SU-DHL-6 (cell line): ENCODE data around the gene SMURF2.

Experiments used
- H2AFZ ChIP-seq: fragments of 200-600 bp; sonication (generic); 2 replicates; pipeline ENCODE4 v1.6.1; 2014; ENCODE audit warnings: low read depth, mild to moderate bottlenecking, moderate library complexity, mixed read lengths, antibody characterized with exemption, low read length; ENCODE audit not compliant: severe bottlenecking
- H3F3A ChIP-seq: fragments of 200-600 bp; shearing (Covaris generic); 2 replicates; pipeline ENCODE4 v1.6.0; 2016; ENCODE audit warnings: antibody characterized with exemption, mild to moderate bottlenecking; ENCODE audit not compliant: insufficient read depth
- H3K27ac ChIP-seq: fragments of 200-600 bp; sonication (generic); 2 replicates; pipeline ENCODE4 v1.5.1; 2016; ENCODE audit warnings: low read depth, mild to moderate bottlenecking, low read length, moderate library complexity, mixed read lengths
- H3K27me3 ChIP-seq: fragments of 200-600 bp; sonication (generic), shearing (Covaris generic); 2 replicates; pipeline ENCODE4 v1.6.0; 2014; ENCODE audit warnings: mild to moderate bottlenecking, low read length
- H3K36me3 ChIP-seq: fragments of 200-600 bp; sonication (generic); 2 replicates; pipeline ENCODE4 v1.6.1; 2014; ENCODE audit warnings: mild to moderate bottlenecking, low read length, mixed read lengths
- H3K4me2 ChIP-seq: fragments of 300-600, 200-600 bp; shearing (Covaris generic), sonication (generic); 2 replicates; pipeline ENCODE4 v1.6.0; 2014; ENCODE audit warnings: low read length, low read depth, mild to moderate bottlenecking; ENCODE audit not compliant: poor library complexity, severe bottlenecking
- H3K4me3 ChIP-seq: fragments of 200-600 bp; sonication (generic); 2 replicates; pipeline ENCODE4 v1.5.1; 2014; ENCODE audit warnings: antibody characterized with exemption, low read length, mild to moderate bottlenecking, mixed read lengths; ENCODE audit not compliant: insufficient read depth, poor library complexity, severe bottlenecking
- H3K79me2 ChIP-seq: fragments of 200-600 bp; sonication (generic); 2 replicates; pipeline ENCODE4 v1.6.1; 2014; ENCODE audit warnings: mild to moderate bottlenecking, low read length, moderate library complexity; ENCODE audit not compliant: insufficient read depth
- H3K9ac ChIP-seq: fragments of 200-600 bp; sonication (generic); 2 replicates; pipeline ENCODE4 v1.7.0; 2014; ENCODE audit warnings: mild to moderate bottlenecking, low read length
- H3K9me2 ChIP-seq: fragments of 200-600 bp; sonication (generic); replicated peaks from 2 replicates; pipeline ENCODE4 v1.6.1; 2014; ENCODE audit warnings: low read length; ENCODE audit not compliant: insufficient read depth
- H3K9me3 ChIP-seq: fragments of 200-600 bp; sonication (generic); 2 replicates; pipeline ENCODE4 v1.6.1; 2014; ENCODE audit warnings: low read length, mixed read lengths; ENCODE audit not compliant: insufficient read depth
- H4K20me1 ChIP-seq: fragments of 200-600 bp; sonication (generic); 2 replicates; pipeline ENCODE4 v1.6.1; 2014; ENCODE audit warnings: low read depth, mild to moderate bottlenecking, antibody characterized with exemption, low read length, moderate library complexity, mixed read lengths
- CTCF ChIP-seq: fragments of 200-600 bp; sonication (generic); IDR thresholded peaks from one replicate; pipeline ENCODE4 v1.5.1; 2017; ENCODE audit warnings: antibody characterized with exemption, mild to moderate bottlenecking, low read length, moderate library complexity; ENCODE audit not compliant: insufficient read depth, poor library complexity, severe bottlenecking
- EZH2phosphoT487 ChIP-seq: fragments of 200-600 bp; sonication (generic), shearing (Covaris generic); conservative IDR thresholded peaks from 2 replicates; pipeline ENCODE4 v1.6.1; 2018; ENCODE audit warnings: mild to moderate bottlenecking, antibody characterized with exemption, low read length, moderate library complexity, mixed read lengths

SMURF2 gene

GRCh38 chr17:64498308-64499203 lies 163.6 kb downstream of the SMURF2 start:
- Histone ChIP-seq H3K79me2 (peaks cover 61% of the 10 kb centered on the region), H3K36me3 (peaks cover 47% of the 10 kb centered on the region), H3K9ac (no peak overlapping the region), H3K27ac (peak overlapping the region; percentile 90), H3F3A (peaks cover 80% of the 10 kb centered on the region), H3K27me3 (no peaks in the 10 kb centered on the region), H3K4me3 (no peak overlapping the region), H3K4me2 (peak overlapping the region; percentile 95), H2AFZ (no peak overlapping the region), H3K9me2 (no peaks in the 10 kb centered on the region), H4K20me1 (peaks cover 40% of the 10 kb centered on the region), H3K9me3 (no peaks in the 10 kb centered on the region)
- no peak for TF ChIP-seq CTCF
- no peak for TF ChIP-seq EZH2phosphoT487

- H3K9me3 ChIP-seq, result no peaks in the 10 kb centered on the region
- H4K20me1 ChIP-seq, result peaks cover 31% of the 10 kb centered on the region
- TF ChIP-seq EZH2phosphoT487, result no peak
- TF ChIP-seq CTCF, result no peak
- H3K9ac ChIP-seq, result peak overlapping the region; percentile 85
- H3K27ac ChIP-seq, result peak overlapping the region; percentile 90
- peak overlapping the region; percentile 95 for H3K4me2 ChIP-seq
- H2AFZ ChIP-seq, result no peak overlapping the region
- peaks cover 56% of the 10 kb centered on the region for H3K79me2 ChIP-seq
- H3K9me2 ChIP-seq, result no peaks in the 10 kb centered on the region
- peak overlapping the region; percentile 95 for H3K4me3 ChIP-seq
- peaks cover 79% of the 10 kb centered on the region for H3F3A ChIP-seq
- H3K27me3 ChIP-seq, result no peaks in the 10 kb centered on the region
- H3K36me3 ChIP-seq, result peaks cover 41% of the 10 kb centered on the region
These were observed 164.5 kb downstream of the SMURF2 start for GRCh38 chr17:64497565-64498035.

- peak within 1 kb of the TSS; percentile 10 for H2AFZ ChIP-seq
- H4K20me1 ChIP-seq, result peaks cover 25% of the 10 kb centered on the region
- peak within 1 kb of the TSS; percentile 90 for H3K27ac ChIP-seq
- TF ChIP-seq EZH2phosphoT487 (no peak), CTCF (peak; percentile 57)
- H3K4me3 ChIP-seq, result peak within 1 kb of the TSS; percentile 95
- no peaks in the 10 kb centered on the region for H3K9me2 ChIP-seq
- H3F3A ChIP-seq, result peaks cover 79% of the 10 kb centered on the region
- no peaks in the 10 kb centered on the region for H3K27me3 ChIP-seq
- H3K9me3 ChIP-seq, result no peaks in the 10 kb centered on the region
- peaks cover 52% of the 10 kb centered on the region for H3K79me2 ChIP-seq
- peak within 1 kb of the TSS; percentile 95 for H3K4me2 ChIP-seq
- peak within 1 kb of the TSS; percentile 85 for H3K9ac ChIP-seq
- peaks cover 41% of the 10 kb centered on the region for H3K36me3 ChIP-seq
These were observed 165.1 kb downstream of the SMURF2 start, which contains the start of gene POLG2 for GRCh38 chr17:64496786-64497564. Gene POLG2, minus strand, starts transcription at chr17:64497054. Its CDS starts 86 bp downstream, at chr17:64496968.
